ENCODE measurements around the gene ABCB4.

GRCh38 chr7:87452279-87452678, 23.2 kb downstream of the ABCB4 start:
- no peak for TF ChIP-seq SUZ12 (IDR thresholded peaks at IDR 0.05; ENCODE audit: extremely low read depth, insufficient read depth, insufficient read length)
- no peak for TF ChIP-seq YY1 (IDR thresholded peaks at IDR 0.05; ENCODE audit: insufficient read depth, insufficient read length)
- TF ChIP-seq ZNF274 (IDR thresholded peaks at IDR 0.05; ENCODE audit: low read depth, low read length), result no peak

Measured in NT2/D1 (cell line).